Hepatocyte (in vitro differentiated cells): ENCODE data around the gene SRPK3. TPM values are rescaled to one million over a fixed set of nuclear protein-coding genes. Genes with fewer than 3 reads are reported as not detected.

Experiments used
- DNase-seq: peaks from one replicate; pipeline ENCODE4 v3.0.0-alpha.2; 2016; ENCODE audit warnings: low spot score
- H2AFZ ChIP-seq: fragments of 200-600 bp; sonication (generic); 2 replicates; pipeline ENCODE4 v1.6.0; 2016; ENCODE audit warnings: antibody characterized with exemption, mild to moderate bottlenecking
- H3K27ac ChIP-seq: fragments of 200-600 bp; sonication (generic); 2 replicates; pipeline ENCODE4 v1.5.1; 2016; ENCODE audit warnings: mild to moderate bottlenecking
- H3K27me3 ChIP-seq: fragments of 200-600 bp; sonication (generic); 2 replicates; pipeline ENCODE4 v1.6.1; 2016
- H3K36me3 ChIP-seq: fragments of 200-600 bp; sonication (generic); replicated peaks from 2 replicates; pipeline ENCODE4 v1.5.1; 2016; ENCODE audit warnings: low read depth; ENCODE audit not compliant: insufficient read depth
- H3K4me1 ChIP-seq: fragments of 200-600 bp; sonication (generic); 2 replicates; pipeline ENCODE4 v1.5.1; 2016; ENCODE audit warnings: mild to moderate bottlenecking, moderate library complexity; ENCODE audit not compliant: insufficient read depth
- H3K4me2 ChIP-seq: fragments of 200-600 bp; sonication (generic); 2 replicates; pipeline ENCODE4 v1.6.0; 2016
- H3K4me3 ChIP-seq: fragments of 200-600 bp; sonication (generic); 2 replicates; pipeline ENCODE4 v1.5.1; 2016; ENCODE audit warnings: mild to moderate bottlenecking
- H3K79me2 ChIP-seq: fragments of 200-600 bp; sonication (generic); 2 replicates; pipeline ENCODE4 v1.6.0; 2017; ENCODE audit warnings: mild to moderate bottlenecking
- H3K9me2 ChIP-seq: fragments of 200-600 bp; sonication (generic); replicated peaks from 2 replicates; pipeline ENCODE4 v1.6.0; 2017; ENCODE audit warnings: mild to moderate bottlenecking; ENCODE audit not compliant: insufficient read depth
- H3K9me3 ChIP-seq: fragments of 200-600 bp; sonication (generic); 2 replicates; pipeline ENCODE4 v1.5.1; 2016; ENCODE audit warnings: low read depth, mild to moderate bottlenecking
- H4K20me1 ChIP-seq: fragments of 200-600 bp; sonication (generic); 2 replicates; pipeline ENCODE4 v1.6.0; 2016; ENCODE audit warnings: mild to moderate bottlenecking; ENCODE audit not compliant: insufficient read depth, poor library complexity, severe bottlenecking
- EZH2 ChIP-seq: fragments of 200-600 bp; sonication (generic); IDR thresholded peaks from 2 replicates; pipeline ENCODE4 v1.6.1; 2016; ENCODE audit warnings: antibody characterized with exemption, mild to moderate bottlenecking, borderline replicate concordance
- EZH2phosphoT487 ChIP-seq: fragments of 200-600 bp; sonication (generic); IDR thresholded peaks from one replicate; pipeline ENCODE4 v1.6.1; 2018; ENCODE audit warnings: antibody characterized with exemption, mild to moderate bottlenecking, low read depth, moderate library complexity; ENCODE audit not compliant: unreplicated experiment, severe bottlenecking
- WGBS: methylation state at CpG from one replicate; pipeline ENCODE4 v1.1.6; 2016; ENCODE audit warnings: low lambda C conversion rate; ENCODE audit errors: missing lambda C conversion rate; 5-methylcytosine and 5-hydroxymethylcytosine counted together
- polyA plus RNA-seq: library from polyadenylated mRNA; unstranded; fragments of >200 nt; fragmentation: Nextera tagmentation; extraction: Ambion mirVana; gene quantifications from 2 replicates; pipeline ENCODE4 v1.2.1, GENCODE V29; 2016
- total RNA-seq: library from RNA; depleted of rRNA; stranded (reverse); fragments of >200 nt; gene quantifications from 2 replicates; pipeline ENCODE4 v1.2.3, GENCODE V29; 2014
- TF ChIP-seq, protein P1 (sequence below): fragments of 200-600 bp; sonication (generic); IDR thresholded peaks from 2 replicates; pipeline ENCODE4 v1.5.1; 2016; ENCODE audit warnings: antibody characterized with exemption, mild to moderate bottlenecking; ENCODE audit not compliant: poor library complexity

Gene SRPK3
- total and polyA plus RNA-seq, 2 experiments from 2014 or later: 0.20 to 0.89 TPM

DNA sequence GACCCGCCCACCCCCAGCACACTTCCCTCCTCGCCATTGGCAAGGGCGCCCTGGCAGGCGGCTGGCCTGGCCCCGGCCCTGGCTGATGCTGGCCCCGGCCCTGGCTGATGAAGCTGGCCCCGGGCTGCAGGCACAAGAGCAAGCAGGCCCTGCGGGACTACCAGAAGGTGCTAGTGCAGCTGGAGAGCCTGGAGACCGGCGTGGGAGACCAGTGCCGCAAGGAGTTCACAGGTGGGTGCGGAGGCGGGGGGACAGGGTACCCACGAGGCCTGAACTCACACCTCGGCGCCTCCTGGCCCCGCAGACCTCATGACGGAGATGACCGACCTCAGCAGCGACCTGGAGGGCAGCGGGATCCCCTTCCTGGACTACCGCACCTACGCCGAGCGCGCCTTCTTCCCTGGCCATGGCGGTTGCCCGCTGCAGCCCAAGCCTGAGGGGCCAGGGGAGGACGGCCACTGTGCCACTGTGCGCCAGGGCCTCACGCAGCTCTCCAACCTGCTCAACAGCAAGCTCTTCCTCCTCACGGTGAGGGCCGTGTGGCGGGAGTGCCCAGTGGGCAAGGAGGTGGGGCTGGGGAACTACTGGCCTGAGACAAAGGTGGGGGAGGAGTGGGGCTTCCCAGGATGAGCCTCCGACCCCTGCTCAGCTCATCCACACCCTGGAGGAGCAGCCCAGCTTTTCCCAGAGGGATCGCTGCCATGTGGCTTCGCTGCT lies 6.1 kb upstream of the SRPK3 start:
- Histone ChIP-seq H2AFZ (no peak overlapping the region), H3K79me2 (no peaks in the 10 kb centered on the region), H3K4me1 (no peaks in the 10 kb centered on the region), H3K9me2 (no peaks in the 10 kb centered on the region), H3K4me3 (no peak overlapping the region), H3K27me3 (no peaks in the 10 kb centered on the region), H4K20me1 (no peaks in the 10 kb centered on the region), H3K4me2 (no peak overlapping the region), H3K9me3 (no peaks in the 10 kb centered on the region), H3K36me3 (no peaks in the 10 kb centered on the region), H3K27ac (no peak overlapping the region)
- no peak for TF ChIP-seq EZH2phosphoT487
- TF ChIP-seq, protein P1, sequence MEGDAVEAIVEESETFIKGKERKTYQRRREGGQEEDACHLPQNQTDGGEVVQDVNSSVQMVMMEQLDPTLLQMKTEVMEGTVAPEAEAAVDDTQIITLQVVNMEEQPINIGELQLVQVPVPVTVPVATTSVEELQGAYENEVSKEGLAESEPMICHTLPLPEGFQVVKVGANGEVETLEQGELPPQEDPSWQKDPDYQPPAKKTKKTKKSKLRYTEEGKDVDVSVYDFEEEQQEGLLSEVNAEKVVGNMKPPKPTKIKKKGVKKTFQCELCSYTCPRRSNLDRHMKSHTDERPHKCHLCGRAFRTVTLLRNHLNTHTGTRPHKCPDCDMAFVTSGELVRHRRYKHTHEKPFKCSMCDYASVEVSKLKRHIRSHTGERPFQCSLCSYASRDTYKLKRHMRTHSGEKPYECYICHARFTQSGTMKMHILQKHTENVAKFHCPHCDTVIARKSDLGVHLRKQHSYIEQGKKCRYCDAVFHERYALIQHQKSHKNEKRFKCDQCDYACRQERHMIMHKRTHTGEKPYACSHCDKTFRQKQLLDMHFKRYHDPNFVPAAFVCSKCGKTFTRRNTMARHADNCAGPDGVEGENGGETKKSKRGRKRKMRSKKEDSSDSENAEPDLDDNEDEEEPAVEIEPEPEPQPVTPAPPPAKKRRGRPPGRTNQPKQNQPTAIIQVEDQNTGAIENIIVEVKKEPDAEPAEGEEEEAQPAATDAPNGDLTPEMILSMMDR: no peak
- no peak for TF ChIP-seq EZH2
- WGBS: 91% methylated on average over 36 of the region's 37 CpGs
- DNase-seq: no peak

DNA sequence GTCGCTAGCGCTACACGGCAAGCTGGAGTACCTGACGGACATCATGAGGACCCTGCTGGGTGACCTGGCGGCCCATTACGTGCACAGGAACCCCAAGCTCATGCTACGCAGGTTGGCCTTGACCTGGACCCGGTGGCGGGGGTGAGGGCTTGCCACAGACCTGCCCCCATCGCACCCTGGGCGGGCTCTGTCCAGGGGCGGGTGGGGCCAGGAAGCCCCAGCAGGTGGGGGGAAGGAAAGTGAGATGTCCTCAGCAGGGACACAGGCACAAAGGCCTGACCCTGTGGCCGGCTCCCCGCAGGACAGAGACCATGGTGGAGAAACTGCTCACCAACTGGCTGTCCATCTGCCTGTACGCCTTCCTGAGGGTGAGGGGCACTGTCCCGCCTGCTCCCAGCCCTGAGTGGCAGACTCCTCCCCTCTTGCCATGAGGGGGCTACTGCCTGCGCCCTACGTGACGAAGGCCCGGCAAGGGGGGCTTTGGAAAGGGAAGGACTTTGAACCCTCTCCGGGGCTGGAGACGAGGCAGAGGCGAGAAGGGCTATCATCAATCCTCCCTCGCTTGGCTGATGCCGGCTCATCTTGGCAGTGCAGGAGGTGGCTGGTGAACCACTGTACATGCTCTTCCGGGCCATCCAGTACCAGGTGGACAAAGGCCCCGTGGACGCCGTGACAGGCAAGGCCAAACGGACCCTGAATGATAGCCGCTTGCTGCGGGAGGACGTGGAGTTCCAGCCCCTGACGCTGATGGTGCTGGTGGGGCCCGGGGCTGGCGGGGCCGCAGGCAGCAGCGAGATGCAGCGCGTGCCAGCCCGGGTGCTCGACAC lies 5.3 kb upstream of the SRPK3 start:
- no peaks in the 10 kb centered on the region for H3K36me3 ChIP-seq
- no peaks in the 10 kb centered on the region for H4K20me1 ChIP-seq
- no peak overlapping the region for H3K4me2 ChIP-seq
- no peaks in the 10 kb centered on the region for H3K79me2 ChIP-seq
- no peaks in the 10 kb centered on the region for H3K9me3 ChIP-seq
- no peaks in the 10 kb centered on the region for H3K9me2 ChIP-seq
- no peaks in the 10 kb centered on the region for H3K4me1 ChIP-seq
- no peak for TF ChIP-seq EZH2
- TF ChIP-seq EZH2phosphoT487: no peak
- TF ChIP-seq, protein P1: no peak
- no peak overlapping the region for H3K4me3 ChIP-seq
- H3K27ac ChIP-seq: no peak overlapping the region
- no peaks in the 10 kb centered on the region for H3K27me3 ChIP-seq
- 91% methylated on average over 31 of the region's 42 CpGs for WGBS
- DNase-seq: no peak
- no peak overlapping the region for H2AFZ ChIP-seq

DNA sequence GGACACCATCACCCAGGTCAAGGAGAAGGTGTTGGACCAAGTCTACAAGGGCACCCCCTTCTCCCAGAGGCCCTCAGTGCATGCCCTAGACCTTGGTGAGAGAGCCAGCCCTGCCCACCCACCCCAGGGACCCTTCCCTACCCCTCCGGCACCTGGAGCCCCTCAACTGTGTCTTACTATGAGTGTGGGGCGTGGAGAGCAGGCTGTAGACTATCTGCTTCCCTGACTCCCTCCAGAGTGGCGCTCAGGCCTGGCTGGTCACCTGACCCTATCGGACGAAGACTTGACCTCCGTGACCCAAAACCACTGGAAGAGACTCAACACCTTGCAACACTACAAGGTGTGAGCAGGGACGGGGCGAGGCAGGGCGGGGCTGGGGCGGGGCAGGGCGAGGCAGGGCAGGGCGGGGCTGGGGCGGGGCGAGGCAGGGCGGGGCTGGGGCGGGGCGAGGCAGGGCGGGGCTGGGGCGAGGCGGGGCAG lies 4.7 kb upstream of the SRPK3 start:
- Histone ChIP-seq H4K20me1 (no peaks in the 10 kb centered on the region), H3K27me3 (no peaks in the 10 kb centered on the region), H3K79me2 (no peaks in the 10 kb centered on the region), H3K4me1 (no peaks in the 10 kb centered on the region), H3K36me3 (no peaks in the 10 kb centered on the region), H3K9me3 (no peaks in the 10 kb centered on the region), H3K9me2 (no peaks in the 10 kb centered on the region), H3K4me2 (no peak overlapping the region), H3K4me3 (no peak overlapping the region), H3K27ac (no peak overlapping the region), H2AFZ (no peak overlapping the region)
- DNase-seq: no peak
- TF ChIP-seq EZH2phosphoT487 (no peak), EZH2 (no peak)
- TF ChIP-seq, protein P1: no peak
- WGBS: 91% methylated on average over 6 of the region's 20 CpGs
